A549 (cell line): ENCODE measurements around the gene CD4. TPM values are rescaled to one million over a fixed set of nuclear protein-coding genes. Genes with fewer than 3 reads are reported as not detected.

Experiments used
- ATAC-seq, 2 experiments: fragments of 200-7000 bp in 1 of 2; fragments of >200 bp in 1 of 2; cut with Nextera tagmentation in 1 of 2; cut with Tn5 transposase in 1 of 2; 3 replicates each; pipeline versions ENCODE4 v1.8.0 to v1.9.1; 2018 to 2020; ENCODE audit warnings: mild to moderate bottlenecking in 1 of 2, moderate library complexity in 1 of 2
- CTCF ChIA-PET: fragments of 300-600 bp; sonication (Branson Sonifier 250); formaldehyde crosslinking; extraction: SDS; loops from one replicate; lab custom pipeline; 2021; ENCODE audit warnings: antibody characterized with exemption, inconsistent platforms; lab: Yijun Ruan, JAX
- POLR2A ChIA-PET: fragments of 350-600 bp; formaldehyde crosslinking; extraction: SDS; loops from one replicate; lab custom pipeline; 2021; ENCODE audit warnings: antibody characterized with exemption, inconsistent platforms; lab: Yijun Ruan, JAX
- DNase-seq, 2 experiments: peaks; one replicate each; pipeline versions ENCODE4 v3.0.0 to v3.0.0-alpha.2; 2011 to 2016; ENCODE audit warnings: low read depth in 1 of 2, low spot score in 1 of 2
- FAIRE-seq: peaks from 2 replicates; lab custom pipeline; 2011; peaks lifted over from hg19 to GRCh38; lab: Jason Lieb, UNC
- H3K27ac ChIP-seq, 2 experiments: fragments of >200 bp; sonication (Bioruptor Twin); formaldehyde crosslinking; 3 replicates each; pipeline ENCODE4 v1.5.1; 2016 to 2017
- H3K4me1 ChIP-seq: fragments of >200 bp; sonication (Bioruptor Twin); formaldehyde crosslinking; 3 replicates; pipeline ENCODE4 v1.6.1; 2016
- H3K4me2 ChIP-seq: fragments of >200 bp; sonication (Bioruptor Twin); formaldehyde crosslinking; 3 replicates; pipeline ENCODE4 v1.6.1; 2016
- H3K4me3 ChIP-seq: fragments of >200 bp; sonication (Bioruptor Twin); formaldehyde crosslinking; 3 replicates; pipeline ENCODE4 v1.5.1; 2016
- H3K9me3 ChIP-seq: fragments of >200 bp; sonication (Bioruptor Twin); formaldehyde crosslinking; 3 replicates; pipeline ENCODE4 v1.6.1; 2016
- ATOH8 ChIP-seq: fragments of 250-450 bp; sonication (Bioruptor Pico); IDR thresholded peaks from 2 replicates; pipeline ENCODE4 v1.5.0; 2020; ENCODE audit warnings: low read depth, mild to moderate bottlenecking, moderate library complexity
- CBX2 ChIP-seq: fragments of 200-600 bp; sonication (generic); IDR thresholded peaks from 2 replicates; pipeline ENCODE4 v1.6.1; 2016; ENCODE audit warnings: low read depth, mild to moderate bottlenecking, borderline replicate concordance
- EHMT2 ChIP-seq: fragments of 200-600 bp; sonication (generic); IDR thresholded peaks from 2 replicates; pipeline ENCODE4 v1.6.1; 2016; ENCODE audit warnings: antibody characterized with exemption, low read depth, mild to moderate bottlenecking, moderate library complexity
- ELK1 ChIP-seq: fragments of 150-350 bp; IDR thresholded peaks from 2 replicates; pipeline ENCODE4 v1.6.1; 2014; ENCODE audit warnings: low read depth, mild to moderate bottlenecking, low read length
- EP300 ChIP-seq, 2 experiments: fragments of >200 bp; sonication (Bioruptor Twin); formaldehyde crosslinking; IDR thresholded peaks; 2 replicates in 1 of 2; 3 replicates in 1 of 2; pipeline ENCODE4 v1.6.1; 2016 to 2017
- ESRRA ChIP-seq: fragments of 150-350 bp; IDR thresholded peaks from 2 replicates; pipeline ENCODE4 v1.6.1; 2014; ENCODE audit warnings: mild to moderate bottlenecking, low read length, borderline replicate concordance
- FOSB ChIP-seq: fragments of 250-450 bp; sonication (Bioruptor Pico); IDR thresholded peaks from 2 replicates; pipeline ENCODE4 v1.5.0; 2020; ENCODE audit warnings: mild to moderate bottlenecking, moderate library complexity
- FOSL2 ChIP-seq, 2 experiments: fragments of 450-650 bp in 1 of 2; fragments of >200 bp in 1 of 2; sonication (Bioruptor Twin) in 1 of 2; formaldehyde crosslinking; IDR thresholded peaks; 2 replicates each; pipeline versions ENCODE4 v1.5.0 to v1.6.1; 2016 to 2020; ENCODE audit warnings: mild to moderate bottlenecking in 1 of 2, moderate library complexity in 1 of 2
- FOXS1 ChIP-seq: fragments of 250-450 bp; sonication (Bioruptor Pico); IDR thresholded peaks from 2 replicates; pipeline ENCODE4 v1.5.0; 2020; ENCODE audit warnings: mild to moderate bottlenecking, moderate library complexity
- HEYL ChIP-seq: fragments of 250-450 bp; sonication (Bioruptor Pico); IDR thresholded peaks from 2 replicates; pipeline ENCODE4 v1.8.0; 2021; ENCODE audit warnings: mild to moderate bottlenecking, moderate library complexity
- JUNB ChIP-seq: fragments of >200 bp; sonication (Bioruptor Twin); formaldehyde crosslinking; IDR thresholded peaks from 2 replicates; pipeline ENCODE4 v1.6.1; 2016
- KDM1A ChIP-seq: fragments of 200-600 bp; sonication (generic); IDR thresholded peaks from 2 replicates; pipeline ENCODE4 v1.6.1; 2016; ENCODE audit warnings: low read depth, mild to moderate bottlenecking
- MAFK ChIP-seq: fragments of 450-650 bp; IDR thresholded peaks from 2 replicates; pipeline ENCODE4 v1.6.1; 2014; ENCODE audit not compliant: partially characterized antibody
- MAZ ChIP-seq: fragments of 150-350 bp; IDR thresholded peaks from 2 replicates; pipeline ENCODE4 v1.6.1; 2014; ENCODE audit warnings: antibody characterized with exemption, low read depth, low read length, borderline replicate concordance
- NFE2L2 ChIP-seq: fragments of 150-350 bp; conservative IDR thresholded peaks from 2 replicates; pipeline ENCODE4 v1.6.1; 2014; ENCODE audit warnings: low read length
- PBX3 ChIP-seq: IDR thresholded peaks from 2 replicates; pipeline ENCODE4 v1.6.1; 2012
- PHF8 ChIP-seq: fragments of 200-600 bp; sonication (generic); IDR thresholded peaks from 2 replicates; pipeline ENCODE4 v1.6.1; 2016; ENCODE audit warnings: low read depth, mild to moderate bottlenecking, antibody characterized with exemption, moderate library complexity, borderline replicate concordance
- RAD21 ChIP-seq, 2 experiments: fragments of >200 bp in 1 of 2; sonication (Bioruptor Twin) in 1 of 2; formaldehyde crosslinking in 1 of 2; IDR thresholded peaks in 1 of 2; conservative IDR thresholded peaks in 1 of 2; 2 replicates in 1 of 2; 3 replicates in 1 of 2; pipeline ENCODE4 v1.6.1; 2012 to 2018; ENCODE audit warnings: inconsistent platforms in 1 of 2
- RCOR1 ChIP-seq: fragments of 150-350 bp; IDR thresholded peaks from 2 replicates; pipeline ENCODE4 v1.6.1; 2014; ENCODE audit warnings: antibody characterized with exemption, low read length, low read depth
- SREBF2 ChIP-seq: fragments of 450-650 bp; IDR thresholded peaks from 2 replicates; pipeline ENCODE4 v1.6.1; 2014; ENCODE audit warnings: mild to moderate bottlenecking, moderate library complexity
- ZC3H11A ChIP-seq: fragments of 450-650 bp; IDR thresholded peaks from 2 replicates; pipeline ENCODE4 v1.6.1; 2014; ENCODE audit warnings: antibody characterized with exemption, mild to moderate bottlenecking
- ZNF302 ChIP-seq: fragments of 250-450 bp; sonication (Bioruptor Pico); IDR thresholded peaks from 2 replicates; pipeline ENCODE4 v1.9.0; 2021; ENCODE audit warnings: inconsistent platforms, mild to moderate bottlenecking, moderate library complexity
- ZSCAN20 ChIP-seq: fragments of 250-450 bp; sonication (Bioruptor Pico); IDR thresholded peaks from 2 replicates; pipeline ENCODE4 v1.8.0; 2022; ENCODE audit warnings: mild to moderate bottlenecking, moderate library complexity
- WGBS: methylation state at CpG from one replicate; pipeline ENCODE4 v1.1.6; 2017; ENCODE audit errors: missing lambda C conversion rate; 5-methylcytosine and 5-hydroxymethylcytosine counted together
- polyA plus RNA-seq, 4 experiments: library from polyadenylated mRNA; depleted of rRNA in 3 of 4; stranded (reverse); fragments of >200 nt; fragmentation: RNase III in 1 of 4; extraction: RNeasy Plus Mini Kit Qiagen cat#74134 plus additional on column Dnase treatment in 1 of 4; gene quantifications; 2 replicates in 3 of 4; 3 replicates in 1 of 4; pipeline ENCODE4 v1.2.3, GENCODE V29; 2011 to 2017

Gene CD4
- polyA plus RNA-seq, 2 of the 4 experiments (the other 2 are of a cell fraction): 0.03 TPM; not detected in 1

- Histone ChIP-seq H3K9me3 (no peaks in the 10 kb centered on the region), H3K4me3 (no peak overlapping the region), H3K4me2 (no peak overlapping the region), H3K4me1 (peaks cover 5% of the 10 kb centered on the region), H3K27ac (no peak overlapping the region)
- POLR2A ChIA-PET: no interaction called here
- TF ChIP-seq ZSCAN20 (CRISPR knock-in tag): no peak
- no peak for TF ChIP-seq HEYL (CRISPR knock-in tag)
- TF ChIP-seq ZC3H11A: no peak
- FAIRE-seq (no peak), ATAC-seq (no peak), DNase-seq (no peak)
- 77% methylated on average over 3 of the region's 3 CpGs for WGBS
- CTCF ChIA-PET: interaction anchor here (0.8 to 10.9 kb wide), 6 partner anchors 8 to 50 kb away, joined by 3 to 129 read pairs (median 4); partner anchors contain the start of genes GPR162 and P3H3
These were observed 27.3 kb downstream of the CD4 start for GRCh38 chr12:6816598-6816997.

GRCh38 chr12:6817098-6817497 lies 27.8 kb downstream of the CD4 start:
- CTCF ChIA-PET: interaction anchor here (0.8 to 10.9 kb wide), 6 partner anchors 8 to 50 kb away, joined by 3 to 129 read pairs (median 4); partner anchors contain the start of genes GPR162 and P3H3
- H3K4me2 ChIP-seq: no peak overlapping the region
- ATAC-seq: no peak

GRCh38 chr12:6817662-6818157 lies 28.4 kb downstream of the CD4 start:
- ChIA-PET POLR2A (no interaction called here), CTCF (interaction anchor here (1.0 to 29.8 kb wide), 3 partner anchors 7 to 64 kb away, joined by 3 to 306 read pairs (median 129); partner anchors contain the start of genes GPR162, MLF2 and P3H3)
- DNase-seq: no peak
- TF ChIP-seq ZNF302 (CRISPR knock-in tag) (no peak), EP300 (IDR thresholded peaks at IDR 0.05) (no peak), ZC3H11A (no peak), FOSL2 (IDR thresholded peaks at IDR 0.05) (no peak), FOSL2 (CRISPR knock-in tag; IDR thresholded peaks at IDR 0.05) (no peak)
- Histone ChIP-seq H3K27ac (no peak overlapping the region), H3K4me1 (peaks cover 12% of the 10 kb centered on the region), H3K4me2 (no peak overlapping the region), H3K4me3 (no peak overlapping the region), H3K9me3 (no peaks in the 10 kb centered on the region)
- ATAC-seq: no peak
- WGBS: 79% methylated on average over 20 of the region's 20 CpGs
- no peak for FAIRE-seq

More at GRCh38 chr12:6817098-6817497, 27.8 kb downstream of the CD4 start:
- TF ChIP-seq MAFK (no peak), FOXS1 (CRISPR knock-in tag) (no peak), MAZ (no peak), SREBF2 (no peak), PBX3 (no peak), NFE2L2 (no peak), EHMT2 (no peak), KDM1A (no peak), ATOH8 (CRISPR knock-in tag) (no peak), PHF8 (no peak), RAD21 (conservative IDR thresholded peaks at IDR 0.05 in 1 of 2, IDR thresholded peaks at IDR 0.05 in 1 of 2) (no peak), JUNB (no peak), ELK1 (no peak), FOSB (CRISPR knock-in tag) (no peak), RCOR1 (no peak), ESRRA (no peak), CBX2 (no peak)
- 81% methylated on average over 8 of the region's 8 CpGs for WGBS
- DNase-seq: no peak
- Histone ChIP-seq H3K27ac (no peak overlapping the region), H3K4me1 (peaks cover 9% of the 10 kb centered on the region), H3K9me3 (no peaks in the 10 kb centered on the region), H3K4me3 (no peak overlapping the region)
- POLR2A ChIA-PET: no interaction called here
- FAIRE-seq: no peak
